Memory B cell (primary cell): Measurements from ENCODE around the gene AGBL1.

Experiments
- ATAC-seq: fragments of 150-1000 bp; cut with Tn5 transposase; 2 replicates; pipeline ENCODE4 v1.10.0; 2021; ENCODE audit warnings: low read depth, mild to moderate bottlenecking, moderate library complexity
- DNase-seq, 2 donors: peaks; one replicate each; pipeline ENCODE4 v3.0.0; 2022; ENCODE audit warnings: low spot score in 2 of 2
- H3K27ac Mint-ChIP-seq: one replicate; pipeline ENCODE4 v1.8.0; 2022; ENCODE audit warnings: mild to moderate bottlenecking, moderate library complexity, mixed read lengths
- H3K27me3 Mint-ChIP-seq: one replicate; pipeline ENCODE4 v1.8.0; 2022; ENCODE audit warnings: mixed read lengths
- H3K36me3 Mint-ChIP-seq: one replicate; pipeline ENCODE4 v1.8.0; 2022; ENCODE audit warnings: mild to moderate bottlenecking, mixed read lengths
- H3K4me1 Mint-ChIP-seq: one replicate; pipeline ENCODE4 v1.8.0; 2022; ENCODE audit warnings: mixed read lengths
- H3K4me3 Mint-ChIP-seq: one replicate; pipeline ENCODE4 v1.8.0; 2022; ENCODE audit warnings: mild to moderate bottlenecking, moderate library complexity, mixed read lengths
- H3K9me3 Mint-ChIP-seq: one replicate; pipeline ENCODE4 v1.8.0; 2022; ENCODE audit warnings: mixed read lengths

Gene AGBL1

GRCh38 chr15:86079508-86080266, at the start of gene AGBL1:
Gene AGBL1, plus strand, starts transcription at chr15:86079871.
- H3K4me3 Mint-ChIP-seq, result no peak within 1 kb of the TSS
- H3K4me1 Mint-ChIP-seq, result no peaks in the 10 kb centered on the region
- DNase-seq (no peak), ATAC-seq (no peak)
- H3K9me3 Mint-ChIP-seq, result no peaks in the 10 kb centered on the region
- H3K36me3 Mint-ChIP-seq, result no peaks in the 10 kb centered on the region
- H3K27me3 Mint-ChIP-seq, result peaks cover 2% of the 10 kb centered on the region
- no peak within 1 kb of the TSS for H3K27ac Mint-ChIP-seq

- no peaks in the 10 kb centered on the region for H3K4me1 Mint-ChIP-seq
- ATAC-seq (no peak), DNase-seq (no peak)
- no peak overlapping the region for H3K27ac Mint-ChIP-seq
- no peaks in the 10 kb centered on the region for H3K9me3 Mint-ChIP-seq
- H3K4me3 Mint-ChIP-seq, result no peak overlapping the region
- no peaks in the 10 kb centered on the region for H3K36me3 Mint-ChIP-seq
- H3K27me3 Mint-ChIP-seq, result no peaks in the 10 kb centered on the region
Observed at GRCh38 chr15:86034904-86035303, 44.8 kb upstream of the AGBL1 start.

- no peaks in the 10 kb centered on the region for H3K9me3 Mint-ChIP-seq
Observed at GRCh38 chr15:86036243-86036642, 43.4 kb upstream of the AGBL1 start.

GRCh38 chr15:86038491-86038890, 41.2 kb upstream of the AGBL1 start:
- peaks cover 4% of the 10 kb centered on the region for H3K27me3 Mint-ChIP-seq
- H3K27ac Mint-ChIP-seq, result no peak overlapping the region
- no peaks in the 10 kb centered on the region for H3K9me3 Mint-ChIP-seq
- no peaks in the 10 kb centered on the region for H3K36me3 Mint-ChIP-seq
- H3K4me3 Mint-ChIP-seq, result no peak overlapping the region
- no peaks in the 10 kb centered on the region for H3K4me1 Mint-ChIP-seq
- ATAC-seq (no peak), DNase-seq (no peak)

More at GRCh38 chr15:86036243-86036642, 43.4 kb upstream of the AGBL1 start:
- no peak overlapping the region for H3K27ac Mint-ChIP-seq
- no peak for DNase-seq
- no peaks in the 10 kb centered on the region for H3K36me3 Mint-ChIP-seq
- ATAC-seq, result no peak
- no peaks in the 10 kb centered on the region for H3K4me1 Mint-ChIP-seq
- no peak overlapping the region for H3K4me3 Mint-ChIP-seq
- H3K27me3 Mint-ChIP-seq, result no peaks in the 10 kb centered on the region

- Mint-ChIP-seq H3K27me3 (peaks cover 4% of the 10 kb centered on the region), H3K4me1 (no peaks in the 10 kb centered on the region), H3K27ac (no peak overlapping the region), H3K9me3 (no peaks in the 10 kb centered on the region), H3K4me3 (no peak overlapping the region), H3K36me3 (no peaks in the 10 kb centered on the region)
- ATAC-seq (no peak), DNase-seq (no peak)
Observed at GRCh38 chr15:86040356-86041033, 39.2 kb upstream of the AGBL1 start.

- Mint-ChIP-seq H3K36me3 (no peaks in the 10 kb centered on the region), H3K9me3 (no peaks in the 10 kb centered on the region), H3K27ac (no peak overlapping the region), H3K4me3 (no peak overlapping the region), H3K27me3 (peaks cover 4% of the 10 kb centered on the region), H3K4me1 (no peaks in the 10 kb centered on the region)
- DNase-seq (no peak), ATAC-seq (no peak)
Observed at GRCh38 chr15:86041399-86041798, 38.3 kb upstream of the AGBL1 start.

- no peaks in the 10 kb centered on the region for H3K4me1 Mint-ChIP-seq
- no peaks in the 10 kb centered on the region for H3K36me3 Mint-ChIP-seq
- ATAC-seq, result no peak
Observed at GRCh38 chr15:86042226-86042625, 37.4 kb upstream of the AGBL1 start.

GRCh38 chr15:86044981-86045380, 34.7 kb upstream of the AGBL1 start:
- Mint-ChIP-seq H3K27ac (no peak overlapping the region), H3K9me3 (no peaks in the 10 kb centered on the region), H3K36me3 (no peaks in the 10 kb centered on the region), H3K4me1 (no peaks in the 10 kb centered on the region), H3K4me3 (no peak overlapping the region), H3K27me3 (peaks cover 4% of the 10 kb centered on the region)
- no peak for DNase-seq
- ATAC-seq, result no peak

More at GRCh38 chr15:86042226-86042625, 37.4 kb upstream of the AGBL1 start:
- Mint-ChIP-seq H3K4me3 (no peak overlapping the region), H3K27me3 (peaks cover 4% of the 10 kb centered on the region), H3K9me3 (no peaks in the 10 kb centered on the region), H3K27ac (no peak overlapping the region)
- DNase-seq, result no peak

- Mint-ChIP-seq H3K4me3 (no peak overlapping the region), H3K4me1 (no peaks in the 10 kb centered on the region), H3K27ac (no peak overlapping the region), H3K27me3 (peaks cover 2% of the 10 kb centered on the region), H3K36me3 (no peaks in the 10 kb centered on the region), H3K9me3 (peaks cover 2% of the 10 kb centered on the region)
- DNase-seq (no peak), ATAC-seq (no peak)
Observed at GRCh38 chr15:86054338-86054737, 25.3 kb upstream of the AGBL1 start.

- Mint-ChIP-seq H3K9me3 (peaks cover 4% of the 10 kb centered on the region), H3K27me3 (peaks cover 4% of the 10 kb centered on the region), H3K36me3 (no peaks in the 10 kb centered on the region), H3K4me1 (no peaks in the 10 kb centered on the region), H3K4me3 (no peak overlapping the region), H3K27ac (no peak overlapping the region)
- DNase-seq, result no peak
- no peak for ATAC-seq
Observed at GRCh38 chr15:86055688-86056087, 24.0 kb upstream of the AGBL1 start.

- Mint-ChIP-seq H3K9me3 (peaks cover 4% of the 10 kb centered on the region), H3K36me3 (no peaks in the 10 kb centered on the region), H3K27ac (no peak overlapping the region), H3K27me3 (peaks cover 9% of the 10 kb centered on the region), H3K4me3 (no peak overlapping the region), H3K4me1 (no peaks in the 10 kb centered on the region)
- ATAC-seq (no peak), DNase-seq (no peak)
Observed at GRCh38 chr15:86059851-86060250, 19.8 kb upstream of the AGBL1 start.

- Mint-ChIP-seq H3K4me3 (no peak overlapping the region), H3K4me1 (no peaks in the 10 kb centered on the region), H3K27me3 (peaks cover 9% of the 10 kb centered on the region), H3K9me3 (peaks cover 4% of the 10 kb centered on the region), H3K36me3 (no peaks in the 10 kb centered on the region), H3K27ac (no peak overlapping the region)
- DNase-seq (no peak), ATAC-seq (no peak)
Observed at GRCh38 chr15:86060674-86061073, 19.0 kb upstream of the AGBL1 start.

GRCh38 chr15:86061581-86061980, 18.1 kb upstream of the AGBL1 start:
- ATAC-seq (no peak), DNase-seq (no peak)
- Mint-ChIP-seq H3K27ac (no peak overlapping the region), H3K36me3 (no peaks in the 10 kb centered on the region), H3K4me1 (no peaks in the 10 kb centered on the region), H3K9me3 (peaks cover 4% of the 10 kb centered on the region), H3K4me3 (no peak overlapping the region), H3K27me3 (peaks cover 9% of the 10 kb centered on the region)

- H3K27me3 Mint-ChIP-seq, result peaks cover 7% of the 10 kb centered on the region
- H3K4me3 Mint-ChIP-seq, result no peak overlapping the region
- DNase-seq (no peak), ATAC-seq (no peak)
- no peaks in the 10 kb centered on the region for H3K4me1 Mint-ChIP-seq
- peaks cover 6% of the 10 kb centered on the region for H3K9me3 Mint-ChIP-seq
- no peak overlapping the region for H3K27ac Mint-ChIP-seq
- H3K36me3 Mint-ChIP-seq, result no peaks in the 10 kb centered on the region
Observed at GRCh38 chr15:86062646-86063243, 16.9 kb upstream of the AGBL1 start.
